ENCODE results near the gene EMC10. TPM values are rescaled to one million over a fixed set of nuclear protein-coding genes. Genes with fewer than 3 reads are reported as not detected.
A peak's percentile ranks its signal among the peaks of the same experiment; 100 is the strongest.
"Not testable (repeated sequence)": the region's sequence is repeated elsewhere in the genome, so short reads cannot be mapped to it uniquely, and the experiment has no call there.

EMC10 gene
- total RNA-seq, 2 experiments from 2014 or later, result 49.7 to 50.1 TPM

DNA sequence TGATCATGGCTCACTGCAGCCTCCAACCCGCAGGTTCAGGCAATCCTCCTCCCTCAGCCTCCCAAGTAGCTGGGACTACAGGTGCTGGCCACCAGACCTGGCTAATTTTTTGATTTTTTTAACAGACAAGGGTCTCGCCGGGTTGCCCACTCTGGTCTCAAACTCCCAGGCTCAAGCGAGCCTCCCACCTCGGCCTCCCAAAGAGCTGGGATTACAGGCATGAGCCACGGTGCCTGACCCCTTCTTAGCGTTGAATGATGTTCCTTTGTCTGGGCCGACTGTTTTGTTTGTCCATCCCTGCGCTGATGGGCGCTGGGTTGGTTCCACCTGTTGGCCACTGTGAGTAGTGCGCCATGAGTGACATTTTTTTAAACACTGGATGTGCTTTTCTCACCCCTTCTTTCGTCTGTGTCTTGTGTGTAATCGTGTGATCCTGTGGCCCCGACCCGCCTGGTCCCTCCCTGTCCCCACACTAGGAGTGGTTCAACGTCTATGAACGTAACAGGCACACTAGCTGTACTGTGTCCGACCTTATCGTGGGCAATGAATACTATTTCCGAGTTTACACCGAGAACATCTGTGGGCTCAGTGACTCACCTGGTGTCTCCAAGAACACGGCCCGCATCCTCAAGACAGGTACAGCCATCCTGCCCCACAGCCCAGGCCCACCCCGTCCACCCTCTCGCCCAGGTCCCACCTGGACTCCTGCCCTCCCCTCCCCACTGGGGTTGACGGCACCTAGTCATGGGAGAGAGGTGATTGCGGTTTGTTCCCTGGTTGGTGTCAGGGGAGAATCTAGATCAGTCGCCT, 15.0 kb upstream of the EMC10 start:
- Mint-ChIP-seq H3K36me3 (no peaks in the 10 kb centered on the region), H3K27ac (no peak overlapping the region), H3K4me3 (no peak overlapping the region), H3K4me1 (peaks cover 6% of the 10 kb centered on the region), H3K9me3 (no peaks in the 10 kb centered on the region), H3K27me3 (peaks cover 41% of the 10 kb centered on the region)
- peak; percentile 51 for DNase-seq

DNA sequence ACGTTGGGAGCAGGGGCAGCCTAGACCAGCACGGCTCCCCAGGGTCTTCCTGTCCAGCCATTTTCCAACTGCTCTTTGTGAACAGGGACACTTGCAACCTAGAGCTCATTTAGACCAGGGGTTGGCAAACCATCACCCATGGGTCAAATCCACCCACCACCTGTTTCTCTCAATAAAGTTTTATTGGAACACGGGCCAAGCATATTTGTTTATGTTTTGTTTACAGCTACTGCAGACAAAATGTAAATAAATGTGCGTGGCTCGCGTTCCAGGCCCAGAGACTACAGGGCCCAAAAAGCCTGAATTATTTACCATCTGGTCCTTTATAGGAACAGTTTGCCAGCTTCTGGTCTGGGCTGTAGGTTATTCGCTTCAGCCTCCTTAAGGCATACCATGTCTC, 13.3 kb upstream of the EMC10 start:
- peaks cover 29% of the 10 kb centered on the region for H3K27me3 Mint-ChIP-seq
- H3K27ac Mint-ChIP-seq, result no peak overlapping the region
- H3K36me3 Mint-ChIP-seq, result no peaks in the 10 kb centered on the region
- no peak overlapping the region for H3K4me3 Mint-ChIP-seq
- peaks cover 6% of the 10 kb centered on the region for H3K4me1 Mint-ChIP-seq
- no peaks in the 10 kb centered on the region for H3K9me3 Mint-ChIP-seq
- no peak for DNase-seq

DNA sequence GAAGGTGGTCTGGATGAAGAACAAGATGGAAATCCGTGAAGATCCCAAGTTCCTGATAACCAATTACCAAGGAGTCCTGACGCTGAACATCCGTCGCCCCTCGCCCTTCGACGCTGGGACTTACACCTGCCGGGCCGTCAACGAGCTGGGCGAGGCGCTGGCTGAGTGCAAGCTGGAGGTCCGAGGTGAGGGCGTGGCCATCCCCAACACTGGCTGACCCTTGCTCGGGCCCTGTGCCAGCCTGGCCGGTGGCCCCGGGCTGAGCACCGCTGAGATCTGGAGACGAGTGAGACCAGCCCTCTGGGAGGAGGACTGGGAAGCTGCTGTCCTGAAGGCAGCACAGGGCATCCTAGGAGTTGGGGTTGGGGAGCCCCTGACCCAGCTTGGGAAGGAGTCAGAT, 12.0 kb upstream of the EMC10 start:
- Mint-ChIP-seq H3K4me1 (peaks cover 6% of the 10 kb centered on the region), H3K4me3 (no peak overlapping the region), H3K27me3 (peaks cover 21% of the 10 kb centered on the region), H3K27ac (no peak overlapping the region), H3K36me3 (no peaks in the 10 kb centered on the region), H3K9me3 (no peaks in the 10 kb centered on the region)
- DNase-seq, result no peak

DNA sequence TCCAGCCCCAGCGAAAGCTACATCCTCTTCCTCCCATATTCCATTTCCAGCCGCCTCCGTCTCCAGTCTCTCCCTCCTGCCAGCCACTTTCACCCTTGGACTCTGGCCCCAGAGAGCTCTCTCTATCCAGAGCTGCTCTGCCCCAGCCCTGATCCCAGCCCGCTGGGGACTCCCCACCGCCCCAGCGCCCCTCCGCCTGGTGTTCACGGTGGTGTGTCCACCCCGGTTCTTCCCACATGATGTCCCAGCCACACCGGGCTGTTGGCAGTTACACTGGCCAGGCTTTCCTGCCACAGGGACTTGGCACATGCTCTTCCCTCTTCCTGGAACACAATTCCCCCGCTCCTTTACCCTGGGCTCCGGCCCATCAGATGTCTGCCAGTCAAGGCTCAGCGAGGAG, 11.3 kb upstream of the EMC10 start:
- Mint-ChIP-seq H3K9me3 (no peaks in the 10 kb centered on the region), H3K36me3 (no peaks in the 10 kb centered on the region), H3K27ac (no peak overlapping the region), H3K27me3 (peaks cover 14% of the 10 kb centered on the region), H3K4me1 (peaks cover 5% of the 10 kb centered on the region), H3K4me3 (no peak overlapping the region)
- DNase-seq, result no peak

DNA sequence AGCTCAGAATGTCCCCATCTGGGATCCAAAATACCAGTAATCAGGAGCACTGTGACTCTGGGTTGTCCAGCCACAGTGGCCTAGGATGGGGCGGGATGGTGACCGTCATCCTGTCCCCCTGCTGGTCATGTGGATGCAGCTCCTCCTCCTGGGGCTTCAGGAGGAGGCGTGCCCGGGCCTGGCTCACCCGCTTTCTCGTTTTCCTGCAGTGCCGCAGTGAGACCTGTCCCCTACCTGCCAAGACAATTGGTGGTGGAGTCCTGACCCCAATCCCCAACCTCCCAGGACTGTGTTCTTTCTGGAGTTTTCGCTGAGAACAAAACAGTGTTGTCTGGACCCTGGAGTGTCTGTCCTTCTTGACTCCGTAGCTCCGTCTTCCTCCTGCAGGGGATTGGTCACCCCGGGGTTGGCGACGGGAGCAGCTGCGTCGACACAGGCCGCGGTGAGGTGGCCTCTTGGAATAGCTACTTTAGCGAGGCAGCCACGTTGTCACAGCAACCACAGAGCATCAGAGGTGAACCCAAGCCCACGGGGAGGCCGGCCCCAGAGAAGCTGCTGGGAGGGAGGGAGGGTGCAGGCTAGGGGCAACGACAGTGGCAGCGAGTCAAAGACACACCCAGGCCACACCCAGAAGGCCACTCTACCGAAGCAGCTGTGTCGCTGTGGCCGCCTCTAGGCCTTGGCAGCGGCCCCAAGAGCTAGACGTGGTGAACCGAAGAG, 10.2 kb upstream of the EMC10 start:
- H3K4me3 Mint-ChIP-seq, result no peak overlapping the region
- DNase-seq, result no peak
- no peaks in the 10 kb centered on the region for H3K36me3 Mint-ChIP-seq
- no peaks in the 10 kb centered on the region for H3K4me1 Mint-ChIP-seq
- peaks cover 7% of the 10 kb centered on the region for H3K27me3 Mint-ChIP-seq
- H3K9me3 Mint-ChIP-seq, result no peaks in the 10 kb centered on the region
- H3K27ac Mint-ChIP-seq, result no peak overlapping the region

DNA sequence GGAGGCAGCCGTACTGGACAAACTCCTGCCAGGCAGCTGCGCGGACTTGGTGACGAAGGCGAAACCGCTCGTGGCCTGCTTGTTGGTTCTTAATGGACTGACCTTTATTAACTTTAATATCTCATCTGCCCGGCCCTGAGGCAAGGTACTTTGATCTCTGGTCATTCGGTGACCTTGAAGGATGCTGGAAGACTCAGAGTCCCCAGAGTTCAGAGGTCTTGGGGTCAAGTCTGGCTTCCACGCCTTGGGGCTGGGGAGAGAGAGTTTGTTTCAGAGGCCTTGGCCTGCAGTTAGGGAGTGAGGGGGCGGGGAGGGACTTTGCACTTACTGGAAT, 9.6 kb upstream of the EMC10 start:
- peaks cover 2% of the 10 kb centered on the region for H3K27me3 Mint-ChIP-seq
- H3K36me3 Mint-ChIP-seq, result no peaks in the 10 kb centered on the region
- no peak for DNase-seq
- H3K27ac Mint-ChIP-seq, result no peak overlapping the region
- H3K4me1 Mint-ChIP-seq, result no peaks in the 10 kb centered on the region
- no peaks in the 10 kb centered on the region for H3K9me3 Mint-ChIP-seq
- no peak overlapping the region for H3K4me3 Mint-ChIP-seq

DNA sequence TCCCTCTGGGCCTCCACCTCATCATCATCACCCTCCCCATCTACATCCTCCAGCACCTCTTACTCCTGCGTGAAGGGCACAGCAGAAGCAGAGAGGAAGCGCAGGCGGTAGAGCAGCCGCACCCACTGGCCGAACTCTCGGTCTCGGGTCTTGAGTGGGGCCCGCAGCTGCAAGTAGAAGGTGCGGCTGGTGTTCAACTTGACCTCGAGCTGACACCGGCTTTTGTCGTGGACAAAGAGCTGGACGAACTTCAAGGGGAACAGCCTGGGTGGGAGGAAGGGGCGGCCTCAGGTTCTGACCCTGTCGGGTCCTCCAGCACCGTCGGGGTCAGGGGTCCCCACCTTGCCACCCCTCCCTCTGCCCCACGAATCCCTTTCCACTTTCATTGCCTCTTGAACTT, 8.7 kb upstream of the EMC10 start:
- Mint-ChIP-seq H3K36me3 (no peaks in the 10 kb centered on the region), H3K4me3 (no peak overlapping the region), H3K9me3 (no peaks in the 10 kb centered on the region), H3K4me1 (no peaks in the 10 kb centered on the region), H3K27ac (no peak overlapping the region), H3K27me3 (no peaks in the 10 kb centered on the region)
- no peak for DNase-seq

DNA sequence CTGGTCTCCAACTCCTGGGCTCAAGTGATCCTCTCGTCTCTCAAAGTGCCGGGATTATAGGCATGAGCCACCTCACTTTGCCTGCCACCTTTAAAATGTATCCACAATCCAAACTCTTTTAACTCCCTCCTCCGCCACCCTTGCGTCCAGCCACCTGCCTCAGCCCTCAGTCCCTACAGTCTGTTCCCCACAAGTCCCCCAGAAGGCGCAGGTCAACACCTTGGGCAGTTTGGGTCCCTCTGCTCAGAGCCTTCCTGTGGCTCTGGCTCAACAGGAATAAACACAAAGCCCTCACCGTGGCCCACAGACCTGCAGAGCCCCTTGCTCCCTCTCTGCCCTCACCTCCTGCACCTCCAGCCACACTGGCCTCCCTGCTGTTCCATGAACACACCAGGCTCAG, 7.5 kb upstream of the EMC10 start:
- Mint-ChIP-seq H3K9me3 (no peaks in the 10 kb centered on the region), H3K4me1 (no peaks in the 10 kb centered on the region), H3K27me3 (no peaks in the 10 kb centered on the region), H3K36me3 (no peaks in the 10 kb centered on the region), H3K27ac (no peak overlapping the region), H3K4me3 (no peak overlapping the region)
- no peak for DNase-seq

DNA sequence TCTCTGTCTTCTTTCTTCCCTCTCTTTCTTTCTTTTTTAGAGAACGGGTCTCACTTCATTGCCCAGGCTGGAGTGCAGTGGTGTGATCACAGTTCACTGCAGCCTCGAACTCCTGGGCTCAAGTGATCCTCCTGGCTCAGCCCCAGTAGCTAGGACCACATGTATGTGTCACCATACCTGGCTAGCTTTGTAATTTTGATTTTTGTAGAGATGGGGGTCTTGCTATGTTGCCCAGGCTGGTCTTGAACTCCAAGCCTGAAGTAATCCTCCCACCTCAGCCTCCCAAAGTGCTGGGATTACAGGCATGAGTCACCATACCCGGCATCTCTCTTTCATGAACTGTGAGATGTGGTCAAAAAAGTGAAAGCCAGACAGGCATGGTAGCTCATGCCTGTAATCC, 3.0 kb upstream of the EMC10 start:
- peaks cover 11% of the 10 kb centered on the region for H3K36me3 Mint-ChIP-seq

DNA sequence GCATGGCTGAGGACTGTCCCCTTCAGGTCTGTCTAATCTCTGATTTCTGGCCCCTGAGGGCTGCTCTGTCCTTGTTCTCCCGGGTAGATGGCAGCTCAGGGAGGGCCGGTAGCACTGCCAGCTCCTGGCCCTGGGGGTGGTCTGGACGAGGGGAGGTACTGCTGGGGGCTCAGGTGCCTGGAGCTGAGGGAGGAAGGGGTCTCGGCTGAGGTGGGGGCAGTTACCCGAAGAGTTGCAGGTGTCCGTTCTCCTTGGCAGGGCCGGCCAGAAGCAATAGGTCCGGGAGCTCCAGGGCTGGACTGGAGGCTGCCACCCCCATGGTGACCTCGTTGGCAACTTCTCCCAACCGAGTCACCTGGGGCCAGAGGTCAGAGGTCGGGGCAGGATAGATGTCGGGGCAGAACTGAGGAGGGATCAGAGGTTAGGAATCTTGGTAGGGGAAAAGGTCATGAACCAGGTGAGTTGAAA, 1.2 kb upstream of the EMC10 start:
- H3K36me3 Mint-ChIP-seq, result peaks cover 18% of the 10 kb centered on the region
- H3K9me3 Mint-ChIP-seq, result no peaks in the 10 kb centered on the region
- no peak for DNase-seq
- peak overlapping the region; percentile 42 for H3K27ac Mint-ChIP-seq
- no peaks in the 10 kb centered on the region for H3K27me3 Mint-ChIP-seq
- peaks cover 8% of the 10 kb centered on the region for H3K4me1 Mint-ChIP-seq
- no peak overlapping the region for H3K4me3 Mint-ChIP-seq

More for the DNA sequence above, 3.0 kb upstream of the EMC10 start:
- H3K9me3 Mint-ChIP-seq, H3K4me1 Mint-ChIP-seq, H3K27me3 Mint-ChIP-seq, H3K27ac Mint-ChIP-seq, H3K4me3 Mint-ChIP-seq, DNase-seq: not testable (repeated sequence)

DNA sequence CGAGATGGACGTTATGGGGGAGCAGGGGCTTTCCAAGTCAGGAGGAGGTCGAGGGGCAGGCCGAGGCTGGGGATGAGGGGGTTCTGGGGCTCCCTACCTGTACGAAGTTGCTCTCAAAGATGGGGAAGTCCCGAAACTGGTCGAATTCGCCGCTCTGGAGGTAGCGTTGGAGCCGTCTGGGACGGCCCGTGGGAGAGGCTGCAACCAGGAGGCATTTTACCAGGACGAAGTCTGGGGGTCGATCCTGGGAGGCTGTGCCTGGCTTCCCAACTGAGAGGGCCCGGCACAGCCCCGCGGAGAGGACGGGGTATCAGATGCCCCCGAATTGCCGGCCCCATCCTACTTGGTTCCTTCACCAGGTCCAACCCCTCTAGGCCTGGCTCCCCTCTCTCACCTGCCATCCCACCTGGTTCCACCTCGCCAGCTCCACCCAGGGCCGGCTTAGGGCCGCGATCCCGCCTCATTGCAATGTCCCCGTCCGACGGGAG, 527 bp upstream of the EMC10 start:
- H3K4me3 Mint-ChIP-seq, result peak overlapping the region; percentile 97
- H3K9me3 Mint-ChIP-seq, result no peaks in the 10 kb centered on the region
- DNase-seq, result no peak
- peak overlapping the region; percentile 38 for H3K27ac Mint-ChIP-seq
- H3K27me3 Mint-ChIP-seq, result no peaks in the 10 kb centered on the region
- peaks cover 8% of the 10 kb centered on the region for H3K4me1 Mint-ChIP-seq
- H3K36me3 Mint-ChIP-seq, result peaks cover 18% of the 10 kb centered on the region

DNA sequence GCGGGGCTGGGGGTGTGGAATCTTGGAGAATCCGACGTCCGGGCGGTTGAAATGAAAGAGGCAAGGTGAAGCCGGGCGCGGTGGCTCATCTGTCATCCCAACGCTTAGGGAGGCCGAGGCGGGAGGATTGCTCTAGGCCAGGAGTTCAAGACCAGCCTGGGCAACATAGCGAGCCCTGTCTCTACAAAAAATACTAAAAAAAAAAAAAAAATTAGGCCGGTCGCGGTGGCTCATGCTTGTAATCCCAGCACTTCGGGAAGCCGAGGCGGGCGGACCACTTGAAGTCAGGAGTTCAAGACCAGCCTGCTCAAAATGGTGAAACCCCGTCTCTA, 566 bp downstream of the EMC10 start:
- H3K36me3 Mint-ChIP-seq, result peaks cover 21% of the 10 kb centered on the region
- no peak for DNase-seq

DNA sequence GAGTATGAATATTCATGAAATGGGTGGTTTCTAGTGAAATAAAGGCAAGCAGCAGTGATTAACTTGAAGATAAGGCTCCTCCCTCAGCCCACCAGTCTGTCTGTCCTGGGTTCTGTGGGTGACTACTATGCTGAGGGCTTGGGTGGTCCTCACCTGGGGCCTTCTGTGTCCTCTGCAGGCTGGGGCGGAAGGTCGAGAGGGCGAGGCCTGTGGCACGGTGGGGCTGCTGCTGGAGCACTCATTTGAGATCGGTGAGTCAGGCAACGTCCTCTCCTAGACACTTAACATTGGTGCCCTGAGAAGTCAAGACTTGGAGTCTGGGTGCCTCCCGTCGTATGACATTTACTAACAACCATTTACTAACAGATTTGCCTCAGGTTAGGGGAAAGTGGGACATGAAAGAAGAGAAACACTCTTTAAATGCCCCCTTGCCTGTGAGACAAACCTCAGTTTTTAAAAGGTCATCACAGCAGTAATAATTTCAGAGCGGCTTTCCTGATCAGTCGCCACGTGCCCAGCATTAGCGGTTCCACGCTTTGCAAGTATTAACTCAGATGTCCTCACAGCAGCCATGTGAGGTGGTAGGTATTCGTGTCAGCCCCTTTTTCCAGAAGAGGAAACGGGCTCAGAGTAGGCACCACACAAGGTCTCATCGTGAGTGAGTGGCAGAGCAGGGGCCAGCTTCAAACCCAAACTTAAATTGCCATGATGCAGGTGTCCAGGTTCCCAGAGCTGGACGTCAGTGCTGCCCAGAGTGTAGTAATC, 1.6 kb downstream of the EMC10 start:
- H3K9me3 Mint-ChIP-seq, result no peaks in the 10 kb centered on the region
- H3K36me3 Mint-ChIP-seq, result peaks cover 24% of the 10 kb centered on the region
- H3K27me3 Mint-ChIP-seq, result no peaks in the 10 kb centered on the region
- DNase-seq, result no peak
- peak overlapping the region; percentile 97 for H3K4me3 Mint-ChIP-seq
- peak overlapping the region; percentile 56 for H3K27ac Mint-ChIP-seq
- H3K4me1 Mint-ChIP-seq, result peaks cover 8% of the 10 kb centered on the region

More for the DNA sequence above, 566 bp downstream of the EMC10 start:
- H3K9me3 Mint-ChIP-seq, result no peaks in the 10 kb centered on the region
- peak overlapping the region; percentile 81 for H3K27ac Mint-ChIP-seq
- H3K4me3 Mint-ChIP-seq, result peak overlapping the region; percentile 97
- no peaks in the 10 kb centered on the region for H3K27me3 Mint-ChIP-seq
- H3K4me1 Mint-ChIP-seq, result peaks cover 8% of the 10 kb centered on the region

DNA sequence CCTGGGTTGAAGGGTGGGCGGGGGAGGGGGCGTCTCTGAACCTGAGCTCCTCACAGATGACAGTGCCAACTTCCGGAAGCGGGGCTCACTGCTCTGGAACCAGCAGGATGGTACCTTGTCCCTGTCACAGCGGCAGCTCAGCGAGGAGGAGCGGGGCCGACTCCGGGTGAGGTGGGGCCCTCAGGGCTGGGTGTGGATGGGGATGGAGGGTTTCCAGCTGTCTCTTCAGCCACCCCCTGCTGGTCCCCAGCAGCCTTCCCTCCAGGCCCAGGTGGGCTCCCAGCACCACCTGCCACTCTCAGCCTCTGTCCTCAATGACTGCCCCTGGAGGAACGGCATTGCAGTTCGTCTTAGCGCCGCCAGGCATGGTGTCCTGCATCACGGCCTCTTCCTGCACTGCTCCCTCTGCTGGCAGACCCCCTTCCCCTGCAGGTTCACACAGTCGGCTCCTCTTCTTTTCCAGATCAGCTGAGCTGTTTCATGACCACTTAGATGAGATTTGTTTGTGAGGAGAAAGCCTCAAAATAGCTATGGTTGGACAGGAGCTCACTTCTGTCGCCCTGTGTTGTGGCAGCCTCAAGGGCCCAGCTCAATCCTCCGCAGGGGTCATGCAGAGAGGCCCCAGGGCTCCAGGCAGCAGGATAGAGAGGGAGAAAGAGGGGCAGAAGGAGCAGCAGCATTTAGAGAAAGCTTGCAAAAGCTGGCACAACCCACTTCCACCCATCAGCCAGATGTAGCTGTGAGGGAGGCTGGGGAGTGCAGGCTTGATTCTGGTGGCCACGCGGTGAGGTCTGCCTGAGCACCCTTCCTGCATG, 2.8 kb downstream of the EMC10 start:
- Mint-ChIP-seq H3K27ac (no peak overlapping the region), H3K27me3 (no peaks in the 10 kb centered on the region), H3K4me1 (peaks cover 8% of the 10 kb centered on the region), H3K36me3 (peaks cover 24% of the 10 kb centered on the region), H3K4me3 (no peak overlapping the region), H3K9me3 (no peaks in the 10 kb centered on the region)
- peak; percentile 34 for DNase-seq

All from activated naive CD8-positive, alpha-beta T cell treated with anti-CD3 and anti-CD28 coated beads for 36 hours (primary cell).